PC-3 (cell line): Measurements from ENCODE around the gene ACSL4. TPM values are rescaled to one million over a fixed set of nuclear protein-coding genes. Genes with fewer than 3 reads are reported as not detected.

Experiments
- ATAC-seq: fragments of 200-7000 bp; cut with Tn5 transposase; 2 replicates; pipeline ENCODE4 v1.9.1; 2020; ENCODE audit warnings: mild to moderate bottlenecking, moderate library complexity
- BruUV-seq: library from RNA; stranded (reverse); fragments of 400-500 nt; replicated peaks from 2 replicates; lab custom pipeline; 2021; lab: Mats Ljungman, UMichigan
- CTCF ChIA-PET: fragments of 300-600 bp; sonication (Branson Sonifier 250); formaldehyde crosslinking; loops from one replicate; lab custom pipeline; 2022; ENCODE audit warnings: antibody characterized with exemption; lab: Charles Lee
- POLR2A ChIA-PET: fragments of 300-600 bp; sonication (Branson Sonifier 250); formaldehyde crosslinking; loops from one replicate; lab custom pipeline; 2022; ENCODE audit warnings: antibody characterized with exemption; ENCODE audit not compliant: unreplicated experiment; lab: Charles Lee
- DNase-seq: peaks from one replicate; pipeline ENCODE4 v3.0.0-alpha.2; 2015
- H2AFZ ChIP-seq: fragments of 300-600 bp; sonication (generic); 2 replicates; pipeline ENCODE4 v1.6.0; 2016; ENCODE audit warnings: antibody characterized with exemption, low read length
- H3F3A ChIP-seq: fragments of 300-600 bp; sonication (generic); one replicate; pipeline ENCODE4 v1.6.0; 2017; ENCODE audit warnings: antibody characterized with exemption, low read length, control low read depth, mild to moderate bottlenecking; ENCODE audit not compliant: unreplicated experiment
- H3K27ac ChIP-seq: fragments of 300-600 bp; sonication (generic); 2 replicates; pipeline ENCODE4 v1.5.1; 2016; ENCODE audit warnings: mild to moderate bottlenecking, low read length
- H3K27me3 ChIP-seq: fragments of 300-600 bp; sonication (generic); 2 replicates; pipeline ENCODE4 v1.6.1; 2016; ENCODE audit warnings: low read length, mixed read lengths
- H3K36me3 ChIP-seq: fragments of 300-600 bp; sonication (generic); 2 replicates; pipeline ENCODE4 v1.6.1; 2016; ENCODE audit warnings: low read depth, mixed run types, low read length, mixed read lengths
- H3K4me1 ChIP-seq: fragments of 300-600 bp; sonication (generic); 2 replicates; pipeline ENCODE4 v1.5.1; 2016; ENCODE audit warnings: low read length; ENCODE audit not compliant: insufficient read depth
- H3K4me2 ChIP-seq: fragments of 300-600 bp; sonication (generic); 2 replicates; pipeline ENCODE4 v1.6.0; 2016; ENCODE audit warnings: low read length
- H3K4me3 ChIP-seq: fragments of 300-600 bp; sonication (generic); 2 replicates; pipeline ENCODE4 v1.5.1; 2016; ENCODE audit warnings: mild to moderate bottlenecking, low read length, mixed read lengths
- H3K79me2 ChIP-seq: fragments of 300-600 bp; sonication (generic); 2 replicates; pipeline ENCODE4 v1.6.1; 2017; ENCODE audit warnings: low read length, mixed read lengths
- H3K9ac ChIP-seq: fragments of 300-600 bp; sonication (generic); 2 replicates; pipeline ENCODE4 v1.6.0; 2016; ENCODE audit warnings: mild to moderate bottlenecking, low read length
- H3K9me2 ChIP-seq: fragments of 300-600 bp; sonication (generic); replicated peaks from 2 replicates; pipeline ENCODE4 v1.6.1; 2016; ENCODE audit warnings: mixed run types, low read length, mixed read lengths
- H3K9me3 ChIP-seq: fragments of 300-600 bp; sonication (generic); 2 replicates; pipeline ENCODE4 v1.6.1; 2016; ENCODE audit warnings: low read length, mixed read lengths
- H4K20me1 ChIP-seq: fragments of 300-600 bp; sonication (generic); 2 replicates; pipeline ENCODE4 v1.6.1; 2016; ENCODE audit warnings: low read length, mixed read lengths
- CTCF ChIP-seq: fragments of 300-600 bp; sonication (generic); conservative IDR thresholded peaks from 2 replicates; pipeline ENCODE4 v1.5.1; 2017; ENCODE audit warnings: antibody characterized with exemption, low read depth, mild to moderate bottlenecking, low read length
- EZH2 ChIP-seq: fragments of 300-600 bp; sonication (generic); IDR thresholded peaks from one replicate; pipeline ENCODE4 v1.6.1; 2017; ENCODE audit warnings: antibody characterized with exemption, mild to moderate bottlenecking, low read length; ENCODE audit not compliant: unreplicated experiment
- EZH2phosphoT487 ChIP-seq: fragments of 300-600 bp; sonication (generic); IDR thresholded peaks from 2 replicates; pipeline ENCODE4 v1.6.1; 2018; ENCODE audit warnings: mild to moderate bottlenecking, antibody characterized with exemption, low read length, borderline replicate concordance
- intact Hi-C: fragments of 100-400 bp; cut with micrococcal nuclease; formaldehyde crosslinking; loops from 2 replicates; pipeline ENCODE4 v1.9.0; 2023
- total RNA-seq: library from RNA; depleted of rRNA; stranded (reverse); fragments of >200 nt; gene quantifications from 2 replicates; pipeline ENCODE4 v1.2.3, GENCODE V29; 2014

The ACSL4 gene
- total RNA-seq, 1 experiment from 2014 or later = 41.7 TPM

GRCh38 chrX:109733613-109734083 lies 591 bp upstream of the ACSL4 start:
- ChIA-PET CTCF (interaction anchor here (0.9 to 2.0 kb wide), 2 partner anchors 21 to 123 kb away, joined by 3 to 7 read pairs; no protein-coding TSS in a partner anchor), POLR2A (interaction anchor here (0.6 to 0.7 kb wide), 2 partner anchors 97 to 237 kb away, joined by 3 to 4 read pairs; no protein-coding TSS in a partner anchor)
- Histone ChIP-seq H3K27me3 (no peaks in the 10 kb centered on the region), H3K4me3 (peak overlapping the region; percentile 77), H3K27ac (no peak overlapping the region), H4K20me1 (no peaks in the 10 kb centered on the region), H3K9me3 (no peaks in the 10 kb centered on the region), H3K9ac (peak overlapping the region; percentile 46), H3K4me1 (peaks cover 15% of the 10 kb centered on the region), H3K36me3 (no peaks in the 10 kb centered on the region), H3F3A (no peaks in the 10 kb centered on the region), H3K79me2 (peaks cover 42% of the 10 kb centered on the region), H3K4me2 (peak overlapping the region; percentile 89), H3K9me2 (no peaks in the 10 kb centered on the region), H2AFZ (peak overlapping the region; percentile 91)
- TF ChIP-seq EZH2phosphoT487 (no peak), CTCF (no peak), EZH2 (no peak)
- BruUV-seq = TSS peak; percentile 47
- intact Hi-C loops = loop anchor here (5.0 kb wide), 1 partner anchor 124 kb away; no protein-coding TSS in a partner anchor
- DNase-seq (no peak), ATAC-seq (no peak)

GRCh38 chrX:109732017-109732801 lies 848 bp downstream of the ACSL4 start:
- Histone ChIP-seq H3K4me3 (peak overlapping the region; percentile 77), H3K4me2 (peak overlapping the region; percentile 87), H3K27ac (peak overlapping the region; percentile 0; the same call in 1 of the 2 replicates), H2AFZ (peak overlapping the region; percentile 77), H3K9ac (peak overlapping the region; percentile 77), H3F3A (no peaks in the 10 kb centered on the region), H3K79me2 (peaks cover 56% of the 10 kb centered on the region), H3K27me3 (no peaks in the 10 kb centered on the region), H3K4me1 (peaks cover 28% of the 10 kb centered on the region), H3K9me3 (no peaks in the 10 kb centered on the region), H4K20me1 (no peaks in the 10 kb centered on the region), H3K36me3 (no peaks in the 10 kb centered on the region), H3K9me2 (no peaks in the 10 kb centered on the region)
- TSS peak; percentile 87 for BruUV-seq
- TF ChIP-seq CTCF (no peak), EZH2phosphoT487 (no peak), EZH2 (no peak)
- DNase-seq (peak; percentile 56), ATAC-seq (peak; percentile 27)
- ChIA-PET CTCF (interaction anchor here (2.0 kb wide), 1 partner anchor 125 kb away, joined by 7 read pairs; no protein-coding TSS in a partner anchor), POLR2A (no interaction called here)
- intact Hi-C loops = loop anchor here (5.0 kb wide), 1 partner anchor 125 kb away; no protein-coding TSS in a partner anchor
